ENCODE data around the gene HAPLN1.

The HAPLN1 gene

GRCh38 chr5:83657807-83658525 is 62.7 kb downstream of the HAPLN1 start:
- TF ChIP-seq CTCF (conservative IDR thresholded peaks at IDR 0.05; ENCODE audit: control insufficient read depth, insufficient read depth, low read depth, low read length): no peak
- DNase-seq (ENCODE audit: low read depth): no peak
- no peak overlapping the region for H3K4me3 ChIP-seq (ENCODE audit: control insufficient read depth, low read depth, low read length)

GRCh38 chr5:83654427-83654994 is 66.1 kb downstream of the HAPLN1 start:
- H3K4me3 ChIP-seq (ENCODE audit: control insufficient read depth, low read depth, low read length): no peak overlapping the region
- no peak for TF ChIP-seq CTCF (conservative IDR thresholded peaks at IDR 0.05; ENCODE audit: control insufficient read depth, insufficient read depth, low read depth, low read length)
- no peak for DNase-seq (ENCODE audit: low read depth)

GRCh38 chr5:83653669-83654068 is 67.0 kb downstream of the HAPLN1 start:
- no peak for DNase-seq (ENCODE audit: low read depth)
- no peak overlapping the region for H3K4me3 ChIP-seq (ENCODE audit: control insufficient read depth, low read depth, low read length)
- no peak for TF ChIP-seq CTCF (conservative IDR thresholded peaks at IDR 0.05; ENCODE audit: control insufficient read depth, insufficient read depth, low read depth, low read length)

- DNase-seq (ENCODE audit: low read depth): peak; percentile 25
- no peak for TF ChIP-seq CTCF (conservative IDR thresholded peaks at IDR 0.05; ENCODE audit: control insufficient read depth, insufficient read depth, low read depth, low read length)
- no peak overlapping the region for H3K4me3 ChIP-seq (ENCODE audit: control insufficient read depth, low read depth, low read length)
These were observed 74.7 kb downstream of the HAPLN1 start for GRCh38 chr5:83645936-83646335.

GRCh38 chr5:83644301-83644700 is 76.4 kb downstream of the HAPLN1 start:
- no peak overlapping the region for H3K4me3 ChIP-seq (ENCODE audit: control insufficient read depth, low read depth, low read length)
- no peak for DNase-seq (ENCODE audit: low read depth)
- no peak for TF ChIP-seq CTCF (conservative IDR thresholded peaks at IDR 0.05; ENCODE audit: control insufficient read depth, insufficient read depth, low read depth, low read length)

GRCh38 chr5:83641946-83642345 is 78.7 kb downstream of the HAPLN1 start:
- no peak for TF ChIP-seq CTCF (conservative IDR thresholded peaks at IDR 0.05; ENCODE audit: control insufficient read depth, insufficient read depth, low read depth, low read length)

More at GRCh38 chr5:83641946-83642345, 78.7 kb downstream of the HAPLN1 start:
- H3K4me3 ChIP-seq (ENCODE audit: control insufficient read depth, low read depth, low read length): no peak overlapping the region
- DNase-seq (ENCODE audit: low read depth): no peak
